T-helper 1 cell (primary cell): ENCODE data around the gene AFMID.
A peak's percentile ranks its signal among the peaks of the same experiment; 100 is the strongest.

ENCODE experiments used
- DNase-seq, 5 donors: peaks; one replicate each; pipeline ENCODE4 v3.0.0-alpha.2; 2012 to 2020

Gene AFMID

GRCh38 chr17:78180083-78180482, 7.1 kb upstream of the AFMID start:
- DNase-seq = no peak

DNA sequence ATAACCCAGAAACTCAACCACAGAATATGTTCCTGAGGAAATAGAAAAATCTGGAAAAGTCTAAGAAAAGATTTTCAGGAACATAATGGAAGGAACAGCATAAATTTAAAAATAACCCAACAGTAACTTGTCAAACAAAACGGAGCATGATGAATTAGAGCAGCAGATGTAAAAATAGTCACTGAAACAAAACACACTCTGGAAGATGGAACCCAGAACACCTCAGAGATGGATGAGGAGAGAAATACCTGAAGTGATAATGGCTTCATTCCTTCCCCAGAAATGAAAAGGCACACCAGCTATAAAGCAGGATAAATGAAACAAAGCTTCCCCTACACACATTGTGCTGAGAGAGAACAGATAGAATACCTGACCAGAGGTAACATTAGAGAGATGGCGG, 6.7 kb upstream of the AFMID start:
- DNase-seq = no peak

GRCh38 chr17:78182504-78182903, 4.7 kb upstream of the AFMID start:
- no peak for DNase-seq

GRCh38 chr17:78183916-78184315, 3.2 kb upstream of the AFMID start:
- no peak for DNase-seq

DNA sequence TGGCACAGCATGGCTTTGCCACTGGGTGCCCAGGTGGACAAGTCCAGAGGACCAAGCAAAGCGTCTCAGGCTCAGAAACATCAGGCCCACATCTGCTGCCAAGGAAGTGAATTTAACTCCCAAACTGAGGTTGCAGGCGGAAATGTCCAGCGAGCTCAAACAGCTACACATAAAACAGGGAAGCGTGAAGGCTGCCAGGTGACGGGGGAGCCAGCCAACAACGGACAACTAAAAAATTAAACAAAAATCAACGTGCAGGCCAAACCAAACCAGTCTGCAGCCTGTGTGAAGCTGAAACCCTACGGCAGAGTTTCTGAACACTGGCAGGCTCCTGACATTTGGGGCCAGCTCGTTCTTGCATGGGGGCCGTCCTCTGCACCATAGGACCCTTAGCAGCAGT, 2.8 kb upstream of the AFMID start:
- DNase-seq = no peak

- no peak for DNase-seq
Measured at GRCh38 chr17:78184868-78185267, 2.3 kb upstream of the AFMID start.

- no peak for DNase-seq
Measured at GRCh38 chr17:78185981-78186691, 1.0 kb upstream of the AFMID start.

GRCh38 chr17:78196716-78197115, 9.6 kb downstream of the AFMID start:
- no peak for DNase-seq

GRCh38 chr17:78197147-78197832, 10.1 kb downstream of the AFMID start:
- no peak for DNase-seq

GRCh38 chr17:78200451-78200850, 13.3 kb downstream of the AFMID start:
- DNase-seq = no peak

DNA sequence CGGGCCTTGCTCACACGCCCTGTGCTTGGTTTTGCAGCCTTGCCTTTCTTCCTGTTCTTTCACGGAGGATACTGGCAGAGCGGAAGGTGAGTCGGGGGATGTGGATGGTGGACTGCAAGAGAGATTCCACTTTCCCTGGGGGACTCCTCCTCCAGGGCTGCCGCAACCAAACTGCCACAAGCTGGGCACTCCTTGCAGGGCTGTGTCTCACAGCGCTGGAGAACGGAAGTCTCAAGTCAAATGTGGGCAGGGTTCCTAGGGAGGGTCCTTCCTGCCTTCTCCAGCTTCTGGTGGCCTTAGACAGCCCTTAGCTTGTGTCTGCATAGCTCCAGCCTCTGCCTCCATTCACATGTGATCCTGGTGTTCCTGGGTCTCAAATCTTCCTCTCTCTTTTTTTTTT, 15.5 kb downstream of the AFMID start:
- no peak for DNase-seq

DNA sequence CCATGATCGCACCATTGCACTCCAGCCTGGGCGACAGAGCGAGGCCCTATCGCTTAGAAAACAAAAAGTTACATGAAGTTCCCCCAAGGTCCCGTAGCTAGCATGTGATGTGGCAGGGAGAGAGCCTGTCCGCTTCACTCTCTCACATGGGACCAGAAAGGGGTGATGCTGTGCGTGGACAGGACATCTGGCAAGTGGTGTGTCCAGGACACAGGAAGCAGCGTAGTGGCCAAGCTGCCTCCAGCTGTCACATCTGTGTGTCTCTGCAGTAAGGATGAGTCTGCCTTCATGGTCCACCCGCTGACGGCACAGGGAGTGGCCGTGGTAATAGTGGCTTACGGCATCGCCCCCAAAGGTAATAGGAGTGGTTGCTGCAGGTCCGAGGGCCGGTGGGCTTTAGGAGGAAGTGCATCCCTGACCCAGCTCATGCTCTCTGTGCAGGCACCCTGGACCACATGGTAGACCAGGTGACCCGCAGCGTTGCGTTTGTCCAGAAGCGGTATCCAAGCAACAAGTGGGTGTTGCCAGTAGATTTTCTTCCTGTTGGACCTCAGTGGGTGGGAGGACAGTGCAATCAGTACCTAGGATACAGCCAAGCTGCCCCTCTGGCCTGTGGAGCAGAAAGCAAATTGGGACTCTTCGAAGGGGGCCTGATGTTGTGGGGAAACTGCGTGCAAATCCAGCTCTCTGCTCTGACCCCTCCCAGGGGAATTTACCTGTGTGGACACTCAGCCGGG, 17.4 kb downstream of the AFMID start:
- no peak for DNase-seq

- DNase-seq = no peak
Measured at GRCh38 chr17:78205124-78205775, 18.1 kb downstream of the AFMID start.

DNA sequence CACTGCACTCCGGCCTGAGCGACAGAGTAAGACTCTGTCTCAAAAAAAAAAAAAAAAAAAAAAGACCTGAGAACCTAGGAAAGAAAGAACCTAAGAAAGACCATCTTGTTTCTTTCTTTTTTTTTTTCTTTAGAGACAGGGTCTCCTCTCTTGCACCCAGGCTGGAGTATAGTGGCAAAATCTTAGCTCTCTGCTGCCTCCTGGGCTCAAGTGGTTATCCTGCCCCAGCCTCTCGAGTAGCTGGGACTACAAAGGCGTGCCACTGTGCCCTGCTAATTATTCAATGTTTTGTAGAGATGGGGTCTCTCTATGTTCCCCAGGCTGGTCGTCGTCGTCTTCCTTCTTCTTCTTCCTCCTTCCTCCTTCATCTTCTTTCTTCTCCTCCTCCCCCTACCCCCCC, 19.1 kb downstream of the AFMID start:
- no peak for DNase-seq

- no peak for DNase-seq
Measured at GRCh38 chr17:78208486-78208885, 21.3 kb downstream of the AFMID start.

DNA sequence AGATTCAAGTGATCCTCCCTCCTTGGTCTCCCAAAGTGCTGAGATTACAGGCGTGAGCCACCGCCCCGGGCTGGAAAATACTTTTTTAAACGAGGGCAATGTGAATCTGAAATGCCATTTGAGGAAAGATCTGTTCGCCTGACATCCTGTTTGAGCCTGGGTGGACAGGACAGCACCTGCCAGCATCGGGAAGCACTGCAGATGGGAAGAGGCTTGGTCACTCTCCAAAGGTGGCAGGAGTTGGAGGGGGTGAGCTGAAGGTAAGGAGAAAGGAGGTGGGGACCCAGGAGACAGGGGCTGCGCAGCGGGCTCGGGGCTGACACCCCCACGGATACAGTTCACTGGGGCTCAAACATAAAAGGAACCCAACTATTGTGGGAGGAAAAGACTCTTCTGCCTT, 22.9 kb downstream of the AFMID start:
- DNase-seq = no peak

- no peak for DNase-seq
Measured at GRCh38 chr17:78211032-78211431, 23.9 kb downstream of the AFMID start.

- DNase-seq = peak; percentile 79 to 88 (median 87)
Measured at GRCh38 chr17:78214016-78214705, 27.0 kb downstream of the AFMID start, which contains the start of gene BIRC5. Gene BIRC5, plus strand, starts transcription at chr17:78214253. Its CDS starts 64 bp downstream, at chr17:78214317.

GRCh38 chr17:78214706-78215061, 27.5 kb downstream of the AFMID start:
- DNase-seq = no peak

DNA sequence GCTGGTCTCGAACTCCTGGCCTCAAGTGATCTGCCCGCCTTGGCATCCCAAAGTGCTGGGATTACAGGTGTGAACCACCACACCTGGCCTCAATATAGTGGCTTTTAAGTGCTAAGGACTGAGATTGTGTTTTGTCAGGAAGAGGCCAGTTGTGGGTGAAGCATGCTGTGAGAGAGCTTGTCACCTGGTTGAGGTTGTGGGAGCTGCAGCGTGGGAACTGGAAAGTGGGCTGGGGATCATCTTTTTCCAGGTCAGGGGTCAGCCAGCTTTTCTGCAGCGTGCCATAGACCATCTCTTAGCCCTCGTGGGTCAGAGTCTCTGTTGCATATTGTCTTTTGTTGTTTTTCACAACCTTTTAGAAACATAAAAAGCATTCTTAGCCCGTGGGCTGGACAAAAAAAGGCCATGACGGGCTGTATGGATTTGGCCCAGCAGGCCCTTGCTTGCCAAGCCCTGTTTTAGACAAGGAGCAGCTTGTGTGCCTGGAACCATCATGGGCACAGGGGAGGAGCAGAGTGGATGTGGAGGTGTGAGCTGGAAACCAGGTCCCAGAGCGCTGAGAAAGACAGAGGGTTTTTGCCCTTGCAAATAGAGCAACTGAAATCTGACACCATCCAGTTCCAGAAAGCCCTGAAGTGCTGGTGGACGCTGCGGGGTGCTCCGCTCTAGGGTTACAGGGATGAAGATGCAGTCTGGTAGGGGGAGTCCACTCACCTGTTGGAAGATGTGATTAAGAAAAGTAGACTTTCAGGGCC, 32.4 kb downstream of the AFMID start:
- DNase-seq = no peak

GRCh38 chr17:78223061-78223460, 35.9 kb downstream of the AFMID start:
- no peak for DNase-seq

- no peak for DNase-seq
Measured at GRCh38 chr17:78223765-78224164, 36.6 kb downstream of the AFMID start.
